KOPT-K1 (cell line): ENCODE results near the gene SLC26A1.

Experiments used
- H3K27ac ChIP-seq: fragments of 200-600 bp; sonication (generic); 2 replicates; pipeline ENCODE4 v1.5.1; 2016; ENCODE audit warnings: antibody characterized with exemption, mild to moderate bottlenecking, low read depth, low read length; ENCODE audit not compliant: poor library complexity, severe bottlenecking
- H3K36me3 ChIP-seq: fragments of 200-600 bp; sonication (generic); 2 replicates; pipeline ENCODE4 v1.5.1; 2017; ENCODE audit warnings: antibody characterized with exemption, mild to moderate bottlenecking, low read length, moderate library complexity; ENCODE audit not compliant: insufficient read depth
- H3K9me3 ChIP-seq: fragments of 200-600 bp; sonication (generic); 2 replicates; pipeline ENCODE4 v1.5.1; 2017; ENCODE audit warnings: antibody characterized with exemption, low read length, mild to moderate bottlenecking; ENCODE audit not compliant: insufficient read depth, poor library complexity, severe bottlenecking

SLC26A1 gene

GRCh38 chr4:1022051-1022738 is 29.0 kb upstream of the SLC26A1 start:
- Histone ChIP-seq H3K36me3 (no peaks in the 10 kb centered on the region), H3K27ac (no peak overlapping the region), H3K9me3 (no peaks in the 10 kb centered on the region)

- Histone ChIP-seq H3K27ac (no peak overlapping the region), H3K9me3 (no peaks in the 10 kb centered on the region), H3K36me3 (no peaks in the 10 kb centered on the region)
Measured at GRCh38 chr4:1021386-1022050, 28.3 kb upstream of the SLC26A1 start.

- Histone ChIP-seq H3K9me3 (no peaks in the 10 kb centered on the region), H3K36me3 (no peaks in the 10 kb centered on the region), H3K27ac (no peak overlapping the region)
Measured at GRCh38 chr4:1019729-1020470, 26.7 kb upstream of the SLC26A1 start.

- H3K36me3 ChIP-seq = no peaks in the 10 kb centered on the region
- no peaks in the 10 kb centered on the region for H3K9me3 ChIP-seq
- H3K27ac ChIP-seq = no peak overlapping the region
Measured at GRCh38 chr4:1019320-1019719, 26.1 kb upstream of the SLC26A1 start.

- no peaks in the 10 kb centered on the region for H3K9me3 ChIP-seq
Measured at GRCh38 chr4:1018147-1019020, 25.2 kb upstream of the SLC26A1 start.

GRCh38 chr4:1017706-1018105 is 24.5 kb upstream of the SLC26A1 start:
- Histone ChIP-seq H3K36me3 (no peaks in the 10 kb centered on the region), H3K27ac (no peak overlapping the region), H3K9me3 (no peaks in the 10 kb centered on the region)

More at GRCh38 chr4:1018147-1019020, 25.2 kb upstream of the SLC26A1 start:
- Histone ChIP-seq H3K27ac (no peak overlapping the region), H3K36me3 (no peaks in the 10 kb centered on the region)

- Histone ChIP-seq H3K9me3 (no peaks in the 10 kb centered on the region), H3K27ac (no peak overlapping the region), H3K36me3 (no peaks in the 10 kb centered on the region)
Measured at GRCh38 chr4:1017211-1017610, 24.0 kb upstream of the SLC26A1 start.

GRCh38 chr4:1015746-1016145 is 22.5 kb upstream of the SLC26A1 start:
- no peak overlapping the region for H3K27ac ChIP-seq
- no peaks in the 10 kb centered on the region for H3K9me3 ChIP-seq
- H3K36me3 ChIP-seq = no peaks in the 10 kb centered on the region

GRCh38 chr4:1015179-1015578 is 22.0 kb upstream of the SLC26A1 start:
- Histone ChIP-seq H3K36me3 (no peaks in the 10 kb centered on the region), H3K27ac (no peak overlapping the region), H3K9me3 (no peaks in the 10 kb centered on the region)

GRCh38 chr4:1014291-1015167 is 21.3 kb upstream of the SLC26A1 start:
- Histone ChIP-seq H3K27ac (no peak overlapping the region), H3K9me3 (no peaks in the 10 kb centered on the region), H3K36me3 (no peaks in the 10 kb centered on the region)

- H3K36me3 ChIP-seq = no peaks in the 10 kb centered on the region
- H3K9me3 ChIP-seq = no peaks in the 10 kb centered on the region
- H3K27ac ChIP-seq = no peak overlapping the region
Measured at GRCh38 chr4:1013225-1014073, 20.2 kb upstream of the SLC26A1 start.

- Histone ChIP-seq H3K27ac (no peak overlapping the region), H3K9me3 (no peaks in the 10 kb centered on the region)
Measured at GRCh38 chr4:1012034-1012739, 19.0 kb upstream of the SLC26A1 start.

GRCh38 chr4:1011666-1012033 is 18.4 kb upstream of the SLC26A1 start:
- H3K9me3 ChIP-seq = no peaks in the 10 kb centered on the region
- no peak overlapping the region for H3K27ac ChIP-seq
- H3K36me3 ChIP-seq = no peaks in the 10 kb centered on the region

More at GRCh38 chr4:1012034-1012739, 19.0 kb upstream of the SLC26A1 start:
- no peaks in the 10 kb centered on the region for H3K36me3 ChIP-seq
